AG09319 (cell line): ENCODE measurements around the gene CARMIL1.

Experiments
- DNase-seq: peaks from one replicate; pipeline ENCODE4 v3.0.0-alpha.2; 2010; ENCODE audit warnings: low read depth; ENCODE audit errors: extremely low read depth
- CTCF ChIP-seq: IDR thresholded peaks from 2 replicates; pipeline ENCODE4 v1.5.1; 2011; ENCODE audit warnings: low read depth, mild to moderate bottlenecking, inconsistent platforms, low read length, moderate library complexity

The CARMIL1 gene

GRCh38 chr6:25242567-25242966 lies 36.6 kb upstream of the CARMIL1 start:
- TF ChIP-seq CTCF: no peak
- DNase-seq: no peak

- TF ChIP-seq CTCF: no peak
- DNase-seq: no peak
These were observed 34.3 kb upstream of the CARMIL1 start for GRCh38 chr6:25244865-25245264.

GRCh38 chr6:25248123-25248522 lies 31.1 kb upstream of the CARMIL1 start:
- no peak for TF ChIP-seq CTCF
- no peak for DNase-seq

- no peak for DNase-seq
- no peak for TF ChIP-seq CTCF
These were observed 30.0 kb upstream of the CARMIL1 start for GRCh38 chr6:25249133-25249532.

- TF ChIP-seq CTCF: no peak
- no peak for DNase-seq
These were observed 28.3 kb upstream of the CARMIL1 start for GRCh38 chr6:25250878-25251277.

- TF ChIP-seq CTCF: no peak
- DNase-seq: no peak
These were observed 27.7 kb upstream of the CARMIL1 start for GRCh38 chr6:25251426-25251825.

- TF ChIP-seq CTCF: no peak
- no peak for DNase-seq
These were observed 25.8 kb upstream of the CARMIL1 start for GRCh38 chr6:25253351-25253750.
